PC-3 (cell line): ENCODE measurements around the gene SCCPDH. TPM values are rescaled to one million over a fixed set of nuclear protein-coding genes. Genes with fewer than 3 reads are reported as not detected.
"Not testable (repeated sequence)": the region's sequence is repeated elsewhere in the genome, so short reads cannot be mapped to it uniquely, and the experiment has no call there.

Source experiments
- ATAC-seq: fragments of 200-7000 bp; cut with Tn5 transposase; 2 replicates; pipeline ENCODE4 v1.9.1; 2020; ENCODE audit warnings: mild to moderate bottlenecking, moderate library complexity
- BruUV-seq: library from RNA; stranded (reverse); fragments of 400-500 nt; replicated peaks from 2 replicates; lab custom pipeline; 2021; lab: Mats Ljungman, UMichigan
- CTCF ChIA-PET: fragments of 300-600 bp; sonication (Branson Sonifier 250); formaldehyde crosslinking; loops from one replicate; lab custom pipeline; 2022; ENCODE audit warnings: antibody characterized with exemption; lab: Charles Lee
- POLR2A ChIA-PET: fragments of 300-600 bp; sonication (Branson Sonifier 250); formaldehyde crosslinking; loops from one replicate; lab custom pipeline; 2022; ENCODE audit warnings: antibody characterized with exemption; ENCODE audit not compliant: unreplicated experiment; lab: Charles Lee
- DNase-seq: peaks from one replicate; pipeline ENCODE4 v3.0.0-alpha.2; 2015
- H2AFZ ChIP-seq: fragments of 300-600 bp; sonication (generic); 2 replicates; pipeline ENCODE4 v1.6.0; 2016; ENCODE audit warnings: antibody characterized with exemption, low read length
- H3F3A ChIP-seq: fragments of 300-600 bp; sonication (generic); one replicate; pipeline ENCODE4 v1.6.0; 2017; ENCODE audit warnings: antibody characterized with exemption, low read length, control low read depth, mild to moderate bottlenecking; ENCODE audit not compliant: unreplicated experiment
- H3K27ac ChIP-seq: fragments of 300-600 bp; sonication (generic); 2 replicates; pipeline ENCODE4 v1.5.1; 2016; ENCODE audit warnings: mild to moderate bottlenecking, low read length
- H3K27me3 ChIP-seq: fragments of 300-600 bp; sonication (generic); 2 replicates; pipeline ENCODE4 v1.6.1; 2016; ENCODE audit warnings: low read length, mixed read lengths
- H3K36me3 ChIP-seq: fragments of 300-600 bp; sonication (generic); 2 replicates; pipeline ENCODE4 v1.6.1; 2016; ENCODE audit warnings: low read depth, mixed run types, low read length, mixed read lengths
- H3K4me1 ChIP-seq: fragments of 300-600 bp; sonication (generic); 2 replicates; pipeline ENCODE4 v1.5.1; 2016; ENCODE audit warnings: low read length; ENCODE audit not compliant: insufficient read depth
- H3K4me2 ChIP-seq: fragments of 300-600 bp; sonication (generic); 2 replicates; pipeline ENCODE4 v1.6.0; 2016; ENCODE audit warnings: low read length
- H3K4me3 ChIP-seq: fragments of 300-600 bp; sonication (generic); 2 replicates; pipeline ENCODE4 v1.5.1; 2016; ENCODE audit warnings: mild to moderate bottlenecking, low read length, mixed read lengths
- H3K79me2 ChIP-seq: fragments of 300-600 bp; sonication (generic); 2 replicates; pipeline ENCODE4 v1.6.1; 2017; ENCODE audit warnings: low read length, mixed read lengths
- H3K9ac ChIP-seq: fragments of 300-600 bp; sonication (generic); 2 replicates; pipeline ENCODE4 v1.6.0; 2016; ENCODE audit warnings: mild to moderate bottlenecking, low read length
- H3K9me2 ChIP-seq: fragments of 300-600 bp; sonication (generic); replicated peaks from 2 replicates; pipeline ENCODE4 v1.6.1; 2016; ENCODE audit warnings: mixed run types, low read length, mixed read lengths
- H3K9me3 ChIP-seq: fragments of 300-600 bp; sonication (generic); 2 replicates; pipeline ENCODE4 v1.6.1; 2016; ENCODE audit warnings: low read length, mixed read lengths
- H4K20me1 ChIP-seq: fragments of 300-600 bp; sonication (generic); 2 replicates; pipeline ENCODE4 v1.6.1; 2016; ENCODE audit warnings: low read length, mixed read lengths
- EZH2 ChIP-seq: fragments of 300-600 bp; sonication (generic); IDR thresholded peaks from one replicate; pipeline ENCODE4 v1.6.1; 2017; ENCODE audit warnings: antibody characterized with exemption, mild to moderate bottlenecking, low read length; ENCODE audit not compliant: unreplicated experiment
- EZH2phosphoT487 ChIP-seq: fragments of 300-600 bp; sonication (generic); IDR thresholded peaks from 2 replicates; pipeline ENCODE4 v1.6.1; 2018; ENCODE audit warnings: mild to moderate bottlenecking, antibody characterized with exemption, low read length, borderline replicate concordance
- intact Hi-C: fragments of 100-400 bp; cut with micrococcal nuclease; formaldehyde crosslinking; loops from 2 replicates; pipeline ENCODE4 v1.9.0; 2023
- total RNA-seq: library from RNA; depleted of rRNA; stranded (reverse); fragments of >200 nt; gene quantifications from 2 replicates; pipeline ENCODE4 v1.2.3, GENCODE V29; 2014
- TF ChIP-seq, protein P1 (sequence below): fragments of 300-600 bp; sonication (generic); conservative IDR thresholded peaks from 2 replicates; pipeline ENCODE4 v1.5.1; 2017; ENCODE audit warnings: antibody characterized with exemption, low read depth, mild to moderate bottlenecking, low read length

The SCCPDH gene
- total RNA-seq, 1 experiment from 2014 or later = 50.8 TPM

- intact Hi-C loops = no loop called here
- CTCF ChIA-PET = interaction anchor here (0.6 kb wide), 2 partner anchors 173 to 681 kb away, joined by 3 read pairs; no protein-coding TSS in a partner anchor
- ATAC-seq (no peak), DNase-seq (no peak)
- Histone ChIP-seq H3K4me1 (0 out of 2 replicates have a peak, but pooled peaks cover 5% of the 10 kb centered on the region), H3K9me2 (no peaks in the 10 kb centered on the region), H2AFZ (no peak overlapping the region), H3K27ac (no peak overlapping the region), H3K36me3 (no peaks in the 10 kb centered on the region), H4K20me1 (no peaks in the 10 kb centered on the region), H3F3A (no peaks in the 10 kb centered on the region), H3K79me2 (no peaks in the 10 kb centered on the region), H3K4me3 (no peak overlapping the region), H3K9me3 (0 out of 2 replicates have a peak, but pooled peaks cover 7% of the 10 kb centered on the region), H3K4me2 (no peak overlapping the region), H3K27me3 (no peaks in the 10 kb centered on the region), H3K9ac (no peak overlapping the region)
- POLR2A ChIA-PET = interaction anchor here (0.6 kb wide), 1 partner anchor 133 kb away, joined by 6 read pairs; no protein-coding TSS in a partner anchor
- no TSS peak for BruUV-seq
- TF ChIP-seq, protein P1, sequence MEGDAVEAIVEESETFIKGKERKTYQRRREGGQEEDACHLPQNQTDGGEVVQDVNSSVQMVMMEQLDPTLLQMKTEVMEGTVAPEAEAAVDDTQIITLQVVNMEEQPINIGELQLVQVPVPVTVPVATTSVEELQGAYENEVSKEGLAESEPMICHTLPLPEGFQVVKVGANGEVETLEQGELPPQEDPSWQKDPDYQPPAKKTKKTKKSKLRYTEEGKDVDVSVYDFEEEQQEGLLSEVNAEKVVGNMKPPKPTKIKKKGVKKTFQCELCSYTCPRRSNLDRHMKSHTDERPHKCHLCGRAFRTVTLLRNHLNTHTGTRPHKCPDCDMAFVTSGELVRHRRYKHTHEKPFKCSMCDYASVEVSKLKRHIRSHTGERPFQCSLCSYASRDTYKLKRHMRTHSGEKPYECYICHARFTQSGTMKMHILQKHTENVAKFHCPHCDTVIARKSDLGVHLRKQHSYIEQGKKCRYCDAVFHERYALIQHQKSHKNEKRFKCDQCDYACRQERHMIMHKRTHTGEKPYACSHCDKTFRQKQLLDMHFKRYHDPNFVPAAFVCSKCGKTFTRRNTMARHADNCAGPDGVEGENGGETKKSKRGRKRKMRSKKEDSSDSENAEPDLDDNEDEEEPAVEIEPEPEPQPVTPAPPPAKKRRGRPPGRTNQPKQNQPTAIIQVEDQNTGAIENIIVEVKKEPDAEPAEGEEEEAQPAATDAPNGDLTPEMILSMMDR = no peak
- no peak for TF ChIP-seq EZH2phosphoT487
- TF ChIP-seq EZH2 = no peak
These were observed 32.4 kb upstream of the SCCPDH start for GRCh38 chr1:246691622-246692495.

DNA sequence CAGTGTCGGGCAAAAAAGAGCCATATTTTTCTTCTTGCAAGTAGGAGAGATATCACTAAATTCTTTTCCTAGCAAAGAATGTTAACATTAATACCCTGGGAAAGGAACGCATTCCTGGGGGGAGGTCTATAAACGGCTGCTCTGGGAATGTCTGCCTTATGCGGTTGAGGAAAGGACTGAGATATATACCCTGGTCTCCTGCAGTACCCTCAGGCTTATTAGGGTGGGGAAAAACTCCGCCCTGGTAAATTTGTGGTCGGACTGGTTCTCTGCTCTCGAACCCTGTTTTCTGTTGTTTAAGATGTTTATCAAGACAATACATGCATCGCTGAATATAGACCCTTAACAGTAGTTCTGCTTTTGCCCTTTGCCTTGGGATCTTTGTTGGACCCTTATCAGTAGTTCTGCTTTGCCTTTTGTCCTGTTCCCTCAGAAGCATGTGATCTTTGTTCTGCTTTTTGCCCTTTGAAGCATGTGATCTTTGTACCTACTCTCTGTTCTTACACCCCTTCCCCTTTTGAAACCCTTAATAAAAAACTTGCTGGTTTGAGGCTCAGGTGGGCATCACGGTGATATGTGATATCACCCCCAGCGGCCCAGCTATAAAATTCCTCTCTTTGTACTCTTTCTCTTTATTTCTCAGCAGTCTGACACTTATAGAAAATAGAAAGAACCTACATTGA lies 29.9 kb upstream of the SCCPDH start:
- H3K4me3 ChIP-seq, H3K9ac ChIP-seq, DNase-seq, H3K27me3 ChIP-seq, H2AFZ ChIP-seq, H3K27ac ChIP-seq, H4K20me1 ChIP-seq, H3K9me2 ChIP-seq, BruUV-seq, H3K4me1 ChIP-seq, H3K9me3 ChIP-seq, intact Hi-C loops, ATAC-seq, H3K36me3 ChIP-seq, H3F3A ChIP-seq, H3K79me2 ChIP-seq, H3K4me2 ChIP-seq, CTCF ChIA-PET: not testable (repeated sequence)
- POLR2A ChIA-PET = interaction anchor here (0.6 kb wide), 1 partner anchor 61 kb away, joined by 4 read pairs; no protein-coding TSS in a partner anchor

DNA sequence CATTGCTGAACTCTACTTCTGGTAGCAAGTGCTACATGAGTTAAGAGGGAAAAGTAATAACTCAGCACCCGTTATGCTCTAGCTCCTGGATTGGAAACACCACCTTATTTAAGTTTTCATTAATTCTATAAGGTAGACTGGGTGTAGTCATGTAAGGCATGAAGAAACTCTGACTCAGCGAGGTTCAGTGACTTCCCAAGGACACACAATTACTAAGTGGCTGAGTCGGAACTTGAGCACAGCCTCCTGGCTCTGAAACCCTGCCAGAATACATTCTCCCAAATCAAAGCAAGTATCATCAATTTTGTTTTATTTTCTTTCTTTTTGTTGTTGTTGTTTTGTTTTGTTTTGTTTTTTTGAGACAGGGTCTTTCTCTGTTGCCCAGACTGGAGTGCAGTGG lies 29.1 kb upstream of the SCCPDH start:
- H3K4me2 ChIP-seq = no peak overlapping the region
- intact Hi-C loops = no loop called here
- no peaks in the 10 kb centered on the region for H3K36me3 ChIP-seq
- no peak for ATAC-seq
- no peaks in the 10 kb centered on the region for H3K9me2 ChIP-seq
- H3K9me3 ChIP-seq = 0 out of 2 replicates have a peak, but pooled peaks cover 7% of the 10 kb centered on the region
- no peak overlapping the region for H3K9ac ChIP-seq
- H3K4me3 ChIP-seq = no peak overlapping the region
- H3F3A ChIP-seq = no peaks in the 10 kb centered on the region
- CTCF ChIA-PET = no interaction called here
- H3K4me1 ChIP-seq = peaks cover 8% of the 10 kb centered on the region; the same call in 1 of the 2 replicates
- no peaks in the 10 kb centered on the region for H3K27me3 ChIP-seq
- H3K79me2 ChIP-seq = no peaks in the 10 kb centered on the region
- TF ChIP-seq, protein P1 = no peak
- TF ChIP-seq EZH2 = no peak
- TF ChIP-seq EZH2phosphoT487 = no peak
- POLR2A ChIA-PET = no interaction called here
- no peak overlapping the region for H2AFZ ChIP-seq
- BruUV-seq = no TSS peak
- no peaks in the 10 kb centered on the region for H4K20me1 ChIP-seq
- no peak overlapping the region for H3K27ac ChIP-seq
- peak; percentile 48 for DNase-seq
